CD4-positive, alpha-beta T cell treated with Interleukin-17A for 1 hour (primary cell): ENCODE results near the gene LHX1.

ENCODE experiments used
- DNase-seq: peaks from one replicate; pipeline ENCODE4 v3.0.0-alpha.2; 2020

LHX1 gene

GRCh38 chr17:36937001-36937958 is at the start of gene LHX1:
TSS of gene LHX1 (plus strand) at chr17:36937475. CDS start at chr17:36938198, 723 bp downstream.
- DNase-seq, result peak; percentile 25

- no peak for DNase-seq
These were observed 48.9 kb upstream of the LHX1 start for GRCh38 chr17:36888236-36888951.

GRCh38 chr17:36889770-36890349 is 47.4 kb upstream of the LHX1 start:
- no peak for DNase-seq

GRCh38 chr17:36890398-36891168 is 46.7 kb upstream of the LHX1 start:
- DNase-seq, result no peak

GRCh38 chr17:36892112-36892838 is 45.0 kb upstream of the LHX1 start:
- DNase-seq, result no peak

- no peak for DNase-seq
These were observed 43.1 kb upstream of the LHX1 start for GRCh38 chr17:36894177-36894576.

GRCh38 chr17:36894925-36895324 is 42.4 kb upstream of the LHX1 start:
- no peak for DNase-seq

GRCh38 chr17:36899250-36900159 is 37.8 kb upstream of the LHX1 start:
- DNase-seq, result no peak

- DNase-seq, result no peak
These were observed 37.1 kb upstream of the LHX1 start for GRCh38 chr17:36900160-36900512.

GRCh38 chr17:36901506-36901905 is 35.8 kb upstream of the LHX1 start:
- DNase-seq, result no peak

- no peak for DNase-seq
These were observed 29.9 kb upstream of the LHX1 start for GRCh38 chr17:36907407-36907806.

- no peak for DNase-seq
These were observed 26.8 kb upstream of the LHX1 start for GRCh38 chr17:36910513-36910912.

- no peak for DNase-seq
These were observed 26.3 kb upstream of the LHX1 start for GRCh38 chr17:36911001-36911400.

- no peak for DNase-seq
These were observed 24.1 kb upstream of the LHX1 start for GRCh38 chr17:36913132-36913531.

- DNase-seq, result no peak
These were observed 19.0 kb upstream of the LHX1 start for GRCh38 chr17:36918211-36918691.

- no peak for DNase-seq
These were observed 17.8 kb upstream of the LHX1 start for GRCh38 chr17:36919407-36919968.

- DNase-seq, result no peak
These were observed 17.0 kb upstream of the LHX1 start for GRCh38 chr17:36920032-36921005.

- DNase-seq, result no peak
These were observed 16.0 kb upstream of the LHX1 start for GRCh38 chr17:36921095-36921851.

- DNase-seq, result no peak
These were observed 15.1 kb upstream of the LHX1 start for GRCh38 chr17:36922175-36922574.
